Kidney capillary endothelial cell (primary cell): ENCODE results near the gene TLK1.
A peak's percentile ranks its signal among the peaks of the same experiment; 100 is the strongest.
"Not testable (repeated sequence)": the region's sequence is repeated elsewhere in the genome, so short reads cannot be mapped to it uniquely, and the experiment has no call there.

Experiments used
- DNase-seq: peaks from one replicate; pipeline ENCODE4 v3.0.0-alpha.2; 2018; ENCODE audit warnings: low spot score

Gene TLK1

DNA sequence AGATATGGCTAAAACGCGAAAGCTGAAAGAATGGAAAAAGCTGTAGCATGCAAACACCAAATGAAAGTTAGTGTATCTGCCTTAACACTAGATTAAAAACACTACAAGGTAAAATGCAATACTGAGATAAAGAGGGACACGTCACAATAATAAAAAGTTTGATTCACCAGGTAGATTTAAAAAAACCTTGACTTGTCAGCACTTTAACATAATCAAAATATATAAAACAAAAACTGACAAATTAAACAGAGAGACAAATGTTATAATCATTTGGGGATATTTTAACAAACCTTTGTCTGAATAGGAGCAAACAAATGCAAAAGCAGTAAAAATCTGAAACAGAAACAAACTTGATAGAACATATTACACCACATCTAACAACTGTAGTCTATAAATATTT, 18.3 kb downstream of the TLK1 start:
- DNase-seq: no peak

DNA sequence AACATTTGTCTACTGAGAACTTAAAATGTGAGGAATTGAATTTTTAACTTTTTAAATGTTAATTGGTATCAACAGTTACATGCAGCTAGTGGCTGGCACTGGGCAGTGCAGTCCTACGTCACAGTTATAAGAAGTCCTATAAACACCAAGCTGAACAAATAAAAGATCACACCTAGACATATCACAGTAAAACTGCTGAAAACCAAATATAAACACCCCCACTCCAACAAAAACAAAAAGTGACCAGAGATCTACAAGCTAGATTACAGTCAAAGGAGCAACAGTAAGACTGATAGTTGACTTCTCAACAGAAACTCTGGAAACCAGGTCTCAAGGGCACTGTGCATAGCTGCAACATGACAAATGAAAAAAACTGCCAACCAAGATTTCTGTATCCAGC, 19.4 kb downstream of the TLK1 start:
- DNase-seq: no peak

DNA sequence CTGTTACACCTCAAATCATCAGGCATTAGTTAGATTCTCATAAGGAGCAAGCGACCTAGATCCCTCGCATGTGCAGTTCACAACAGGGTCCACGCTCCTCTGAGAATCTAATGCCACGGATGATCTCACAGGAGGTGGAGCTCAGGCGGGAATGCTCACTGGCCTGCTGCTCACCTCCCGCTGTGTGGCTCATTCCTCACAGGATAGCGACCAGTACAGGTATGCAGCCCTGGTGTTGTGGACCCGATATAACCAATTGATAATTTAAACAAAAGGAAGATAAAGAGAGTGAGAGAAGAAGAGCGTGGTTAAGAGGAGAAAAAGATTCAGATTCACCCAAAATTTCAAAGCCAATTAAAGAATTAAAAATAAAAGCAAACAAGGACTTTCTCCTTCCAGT, 20.8 kb downstream of the TLK1 start:
- no peak for DNase-seq

DNA sequence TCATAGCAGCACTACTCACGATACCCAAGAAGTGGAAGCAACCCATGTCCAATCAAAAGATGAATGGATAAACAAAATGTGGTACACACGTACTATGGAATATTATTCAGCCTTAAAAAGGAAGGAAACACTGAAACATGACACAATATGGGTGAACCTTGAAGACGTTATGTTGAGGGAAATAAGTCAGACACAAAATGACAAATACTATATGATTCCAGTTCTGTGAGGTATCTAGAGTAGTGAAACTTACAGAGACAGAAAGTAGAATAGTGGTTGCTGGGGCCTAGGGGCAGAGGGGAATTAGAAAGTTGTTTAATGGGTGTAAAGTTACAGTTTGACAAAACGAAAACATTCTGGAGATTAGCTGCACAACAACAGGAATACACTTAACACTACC, 24.7 kb downstream of the TLK1 start:
- no peak for DNase-seq

DNA sequence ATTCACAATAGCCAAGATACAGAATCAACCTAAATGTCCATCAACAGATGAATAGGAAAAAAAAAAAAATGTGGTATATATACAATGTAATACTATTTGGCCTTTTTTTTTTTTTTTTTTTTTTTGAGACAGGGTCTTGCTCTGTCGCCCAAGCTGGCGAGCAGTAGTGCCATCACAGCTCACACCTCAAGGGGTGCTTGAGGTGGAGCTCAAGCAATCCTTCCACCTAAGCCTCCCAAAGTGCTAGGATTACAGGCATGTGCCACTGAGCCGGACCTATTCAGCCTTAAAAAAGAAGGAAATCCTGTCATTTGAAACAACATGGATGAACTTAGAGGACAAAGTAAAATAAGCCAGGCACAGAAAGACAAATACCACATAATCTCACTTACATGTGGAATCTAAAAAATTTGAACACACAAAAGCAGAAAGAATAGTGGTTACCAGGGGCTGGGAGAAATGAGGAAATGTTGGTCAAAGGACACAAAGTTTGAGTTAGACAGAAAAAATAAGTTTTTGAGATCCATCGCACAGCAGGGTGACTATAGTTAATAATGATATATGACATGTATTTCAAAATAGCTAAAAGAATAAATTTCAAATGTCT, 26.0 kb downstream of the TLK1 start:
- DNase-seq: no peak

DNA sequence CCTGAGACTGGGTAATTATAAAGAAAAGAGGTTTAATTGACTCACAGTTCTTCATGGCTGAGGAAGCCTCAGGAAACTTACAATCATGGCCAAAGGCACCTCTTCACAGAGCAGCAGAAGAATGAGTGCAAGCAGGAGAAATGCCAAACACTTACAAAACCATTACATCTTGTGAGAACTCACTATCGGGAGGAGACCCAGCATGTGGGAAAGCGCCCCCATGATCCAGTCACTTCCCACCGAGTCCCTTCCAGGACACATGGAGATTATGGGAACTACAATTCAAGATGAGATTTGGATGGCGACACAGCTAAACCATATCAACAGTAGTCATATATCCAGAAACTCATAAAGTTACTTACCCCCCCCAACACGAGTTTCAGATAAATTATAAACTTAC, 28.6 kb downstream of the TLK1 start:
- DNase-seq: no peak

DNA sequence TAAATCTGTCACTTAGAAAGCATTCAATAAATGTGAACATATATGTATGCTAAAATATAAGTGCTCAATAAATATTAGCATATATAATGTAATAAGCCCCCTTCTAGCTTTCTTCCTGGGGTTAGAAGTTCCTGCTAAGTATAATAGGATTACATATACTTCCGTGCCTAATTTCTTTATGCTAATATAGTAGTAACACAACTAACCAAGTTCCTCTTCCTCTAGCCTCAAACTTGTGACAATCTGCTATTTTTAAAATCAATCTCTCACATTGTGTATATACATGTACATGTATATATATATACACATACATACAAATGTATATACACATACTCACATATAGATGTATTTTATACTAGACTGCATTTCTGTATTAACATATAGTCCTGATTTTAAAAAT, 32.2 kb downstream of the TLK1 start:
- no peak for DNase-seq

DNA sequence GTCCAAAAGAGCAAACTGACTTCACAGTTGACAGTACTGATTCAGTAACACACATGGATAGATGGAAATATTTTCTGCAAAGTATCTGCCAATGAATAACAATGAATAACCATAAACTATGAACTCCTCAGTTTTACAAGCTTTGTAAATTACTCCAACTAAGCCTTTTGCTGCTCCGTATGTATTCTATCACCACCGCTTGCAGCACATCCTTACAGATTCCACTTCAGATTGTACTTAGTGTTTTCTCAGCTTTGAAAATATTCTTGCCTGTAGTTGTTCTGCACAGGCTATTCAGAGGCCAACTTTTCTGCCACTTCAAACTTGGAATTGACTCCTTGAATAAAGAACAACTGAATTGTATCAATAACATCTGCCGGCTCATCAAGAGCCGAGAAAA, 36.2 kb downstream of the TLK1 start:
- DNase-seq: no peak

DNA sequence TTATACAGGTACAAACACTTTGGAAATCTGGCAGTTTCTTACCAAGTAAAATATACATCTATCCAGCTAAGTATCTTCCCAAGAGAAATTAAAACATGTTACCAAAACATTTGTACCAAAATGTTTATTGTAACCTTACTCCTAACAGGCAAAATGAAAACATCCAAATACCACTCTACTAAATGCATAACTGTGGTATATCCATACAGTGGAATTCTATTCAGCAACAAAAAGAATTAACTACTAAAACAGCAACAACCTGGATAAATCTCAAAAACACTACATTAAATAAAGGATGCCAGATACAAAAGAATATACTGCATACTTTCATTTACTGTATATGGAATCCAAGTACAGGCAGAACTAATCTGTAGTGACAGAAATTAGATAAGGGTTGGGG, 51.1 kb downstream of the TLK1 start:
- no peak for DNase-seq

DNA sequence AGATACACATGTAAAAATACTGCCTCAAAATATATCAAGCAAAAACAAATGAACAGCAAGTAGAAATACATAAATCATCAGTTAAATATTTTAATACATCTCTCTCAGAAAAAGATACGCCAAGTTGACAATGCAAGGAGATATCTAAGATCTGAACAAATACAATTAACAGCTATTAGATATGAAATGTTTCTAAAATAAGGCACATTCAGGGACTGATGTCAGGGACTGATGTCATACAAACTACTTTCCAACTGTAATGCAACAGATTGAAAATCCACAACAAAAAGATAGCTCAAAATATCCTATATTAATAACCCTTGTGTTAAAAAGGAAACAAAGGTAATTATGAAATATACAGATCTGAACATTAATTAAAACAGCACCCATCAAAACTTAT, 51.7 kb downstream of the TLK1 start:
- no peak for DNase-seq

DNA sequence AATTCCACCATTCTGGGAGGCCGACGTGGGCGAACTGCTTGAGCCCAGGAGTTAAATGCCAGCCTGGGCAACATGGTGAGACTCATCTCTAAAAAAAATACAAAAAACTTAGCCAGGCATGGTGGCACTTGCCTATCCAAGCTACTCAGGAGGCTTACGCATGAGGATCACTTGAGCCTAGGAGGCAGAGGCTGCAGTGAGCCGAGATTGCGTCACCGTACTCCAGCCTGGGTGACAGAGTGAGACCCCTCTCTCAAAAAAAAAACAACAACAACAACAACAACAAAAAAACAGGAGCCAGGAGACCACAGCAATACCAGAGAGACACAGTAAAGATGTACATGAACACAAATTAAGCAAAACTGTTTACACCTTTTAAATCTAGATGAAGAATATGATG, 52.9 kb downstream of the TLK1 start:
- no peak for DNase-seq

DNA sequence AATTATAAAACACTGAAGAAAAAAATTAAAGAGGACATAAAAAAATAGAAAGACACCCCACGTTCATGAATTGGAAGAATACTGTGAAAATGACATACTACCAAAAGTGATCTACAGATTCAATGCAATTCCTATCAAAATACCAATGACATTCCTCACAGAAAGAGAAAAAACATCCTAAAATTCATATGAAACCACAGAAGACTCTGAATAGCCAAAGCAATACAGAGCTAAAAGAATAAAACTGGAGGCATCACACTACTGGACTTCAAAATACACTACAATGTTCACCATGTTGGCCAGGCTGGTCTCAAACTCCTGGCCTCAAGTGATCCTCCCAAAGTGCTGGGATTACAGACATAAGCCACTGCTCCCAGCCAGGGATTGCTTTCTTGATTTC, 56.3 kb downstream of the TLK1 start:
- DNase-seq: no peak

DNA sequence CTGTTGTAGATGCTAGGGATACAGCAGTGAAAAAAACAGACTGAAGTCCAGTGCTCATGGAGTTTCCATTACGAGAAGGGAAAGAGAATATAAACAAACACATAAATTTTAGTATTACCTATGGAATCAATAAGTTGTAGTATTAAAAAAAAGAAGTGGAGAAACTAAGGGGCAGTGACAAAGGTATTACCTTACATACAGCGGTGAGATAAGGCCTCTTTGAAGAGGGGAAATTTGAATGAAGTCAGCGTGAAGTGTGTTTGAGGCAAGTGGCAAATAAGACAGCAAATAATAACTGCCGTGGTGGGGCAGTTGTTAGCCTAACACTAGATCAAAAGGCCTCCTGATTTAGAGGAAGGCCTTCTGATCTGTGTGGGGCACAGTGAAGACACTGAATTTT, 57.9 kb downstream of the TLK1 start:
- no peak for DNase-seq

DNA sequence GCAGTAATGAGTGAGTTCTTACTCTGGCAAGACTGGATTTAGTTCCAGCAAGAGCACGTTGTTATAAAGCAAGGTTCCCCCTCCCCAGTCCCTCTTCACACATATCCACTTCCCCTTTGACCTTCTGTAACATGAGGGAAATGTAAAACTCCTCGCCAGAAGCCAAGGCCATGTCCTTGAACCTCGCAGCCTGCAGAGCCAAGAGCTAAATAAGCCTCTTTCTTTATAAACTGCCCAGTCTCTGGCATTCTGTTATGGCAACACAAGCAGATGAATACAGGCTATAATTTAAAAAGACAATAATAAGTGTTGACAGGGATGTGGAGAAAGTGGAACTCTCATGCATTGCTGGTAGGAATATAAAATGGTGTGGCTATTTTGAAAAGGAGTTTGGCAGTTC, 60.3 kb downstream of the TLK1 start:
- no peak for DNase-seq

DNA sequence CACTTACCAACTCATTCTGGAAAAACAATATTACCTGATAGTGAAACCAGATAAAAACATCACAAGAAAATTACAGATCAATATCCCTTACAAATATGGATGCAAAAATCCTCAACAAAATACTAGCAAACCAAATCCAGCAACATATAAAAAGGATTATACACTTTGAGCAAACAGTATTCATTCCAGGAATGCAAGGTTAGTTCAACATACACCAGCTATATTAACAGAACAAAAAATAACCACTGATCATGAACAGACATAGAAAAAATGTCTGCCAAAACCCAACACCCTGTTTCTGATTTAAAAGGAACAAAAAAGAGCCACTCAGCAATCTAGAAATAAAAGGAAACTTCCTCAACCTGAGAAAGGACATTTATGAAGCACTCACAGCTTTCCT, 62.1 kb downstream of the TLK1 start:
- DNase-seq: no peak

DNA sequence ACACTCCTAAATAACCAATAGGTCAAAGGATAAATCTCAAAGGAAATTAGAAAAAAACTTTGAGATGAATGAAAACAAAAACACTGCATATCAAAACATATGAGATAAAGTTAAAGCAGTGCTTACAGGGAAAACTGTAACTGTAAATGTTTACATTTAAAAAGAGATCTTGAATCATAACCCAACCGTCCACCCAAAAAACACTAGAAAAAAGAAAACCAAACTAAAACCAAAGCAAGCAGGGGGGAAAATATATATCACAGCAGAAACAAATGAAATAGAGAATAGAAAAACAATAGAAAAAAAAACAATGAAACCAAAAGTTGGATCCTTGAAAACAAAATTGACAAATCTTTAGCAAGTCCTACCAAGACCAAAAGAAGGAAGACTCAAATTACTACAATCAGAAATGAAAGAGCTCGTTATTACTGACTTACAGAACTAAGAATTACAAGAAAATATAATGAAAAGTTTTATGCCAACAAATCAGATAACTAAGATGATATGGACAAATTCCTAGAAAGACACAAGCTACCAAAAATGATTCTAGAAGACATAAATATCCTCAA, 65.6 kb downstream of the TLK1 start:
- no peak for DNase-seq

DNA sequence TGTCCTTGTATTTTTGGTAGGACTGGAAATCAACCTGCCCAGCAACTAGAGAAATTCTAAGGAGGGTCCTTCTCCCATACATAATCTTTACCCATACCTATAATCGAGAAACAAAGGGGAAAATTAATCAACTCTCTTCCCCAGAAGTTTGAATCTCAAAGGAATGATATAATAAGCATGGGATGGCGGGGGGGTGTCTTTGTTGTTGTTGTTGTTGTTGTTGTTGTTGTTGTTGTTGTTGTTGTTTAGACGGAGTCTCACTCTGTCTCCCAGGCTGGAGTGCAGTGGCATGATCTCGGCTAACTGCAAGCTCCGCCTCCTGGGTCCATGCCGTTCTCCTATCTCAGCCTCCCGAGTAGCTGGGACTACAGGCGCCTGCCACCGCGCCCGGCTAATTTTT, 69.2 kb downstream of the TLK1 start:
- DNase-seq: not testable (repeated sequence)

DNA sequence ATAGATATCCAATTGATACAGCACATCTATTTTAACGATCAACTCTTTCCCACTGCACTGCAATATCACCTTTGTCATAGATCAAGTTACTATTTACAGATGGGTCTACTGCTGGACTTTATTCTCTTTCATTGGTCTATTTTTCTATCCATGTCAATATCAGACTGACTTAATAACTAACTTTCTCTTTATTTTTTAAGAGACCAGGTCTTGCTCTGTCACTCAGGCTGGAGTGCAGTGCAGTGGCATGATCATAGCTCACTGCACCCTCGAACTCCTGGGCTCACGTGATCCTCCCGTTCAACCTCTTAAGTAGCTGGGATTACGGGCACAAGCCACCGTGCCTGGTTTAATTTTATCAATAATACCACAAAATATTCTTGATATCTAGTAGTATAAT, 71.2 kb downstream of the TLK1 start:
- DNase-seq: no peak

DNA sequence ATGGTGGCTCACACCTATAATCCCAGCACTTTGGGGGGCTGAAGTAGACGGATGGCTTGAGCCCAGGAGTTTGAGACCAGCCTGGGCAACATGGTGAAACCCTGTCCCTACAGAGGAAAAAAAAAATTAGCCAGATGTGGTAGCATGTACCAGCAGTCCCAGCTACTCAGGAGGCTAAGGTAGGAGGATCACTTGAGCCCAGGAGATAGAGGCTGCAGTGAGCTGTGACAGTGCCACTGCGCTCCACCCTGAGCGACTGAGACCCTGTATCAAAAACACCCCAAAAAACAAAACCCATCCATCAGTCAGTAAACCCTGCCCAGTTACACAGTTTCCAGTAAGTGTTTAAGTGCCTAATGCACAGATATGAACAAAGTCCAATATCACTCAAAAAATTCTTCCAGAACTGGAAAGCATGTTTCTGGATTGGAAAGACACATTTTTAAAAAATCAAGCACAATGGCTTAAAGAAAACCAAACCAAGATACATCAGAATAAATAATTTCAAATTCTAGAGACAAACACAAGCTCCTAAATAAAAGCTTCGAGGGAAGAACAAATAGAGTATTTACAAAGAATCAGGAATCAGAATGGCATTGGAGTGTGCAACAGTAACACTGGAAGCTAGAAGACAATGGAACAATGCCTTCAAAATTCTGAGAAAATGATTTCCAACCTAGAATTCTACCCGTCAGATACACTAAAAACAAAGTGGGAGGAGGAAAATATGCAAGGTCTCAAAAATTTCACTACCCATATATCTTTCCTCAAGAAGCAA, 72.4 kb downstream of the TLK1 start:
- DNase-seq: no peak

DNA sequence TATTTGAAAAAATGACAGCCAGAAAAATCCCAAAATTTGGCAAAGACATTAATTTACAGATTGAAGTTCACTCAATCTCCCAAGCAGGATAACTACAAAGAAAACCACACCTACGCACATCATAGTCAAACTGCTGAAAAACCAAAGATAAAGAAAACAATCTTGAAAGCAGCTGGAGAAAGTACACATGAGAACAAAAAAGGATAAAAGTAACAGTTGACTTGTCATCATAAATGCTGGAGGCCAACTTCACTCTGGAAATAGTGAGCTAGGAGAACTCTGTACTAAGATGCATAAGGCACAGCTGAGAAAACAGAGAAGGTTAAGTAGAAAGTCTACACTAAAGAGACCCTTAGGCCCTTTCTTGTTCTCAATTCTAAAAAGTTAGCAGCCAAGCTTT, 73.1 kb downstream of the TLK1 start:
- no peak for DNase-seq

DNA sequence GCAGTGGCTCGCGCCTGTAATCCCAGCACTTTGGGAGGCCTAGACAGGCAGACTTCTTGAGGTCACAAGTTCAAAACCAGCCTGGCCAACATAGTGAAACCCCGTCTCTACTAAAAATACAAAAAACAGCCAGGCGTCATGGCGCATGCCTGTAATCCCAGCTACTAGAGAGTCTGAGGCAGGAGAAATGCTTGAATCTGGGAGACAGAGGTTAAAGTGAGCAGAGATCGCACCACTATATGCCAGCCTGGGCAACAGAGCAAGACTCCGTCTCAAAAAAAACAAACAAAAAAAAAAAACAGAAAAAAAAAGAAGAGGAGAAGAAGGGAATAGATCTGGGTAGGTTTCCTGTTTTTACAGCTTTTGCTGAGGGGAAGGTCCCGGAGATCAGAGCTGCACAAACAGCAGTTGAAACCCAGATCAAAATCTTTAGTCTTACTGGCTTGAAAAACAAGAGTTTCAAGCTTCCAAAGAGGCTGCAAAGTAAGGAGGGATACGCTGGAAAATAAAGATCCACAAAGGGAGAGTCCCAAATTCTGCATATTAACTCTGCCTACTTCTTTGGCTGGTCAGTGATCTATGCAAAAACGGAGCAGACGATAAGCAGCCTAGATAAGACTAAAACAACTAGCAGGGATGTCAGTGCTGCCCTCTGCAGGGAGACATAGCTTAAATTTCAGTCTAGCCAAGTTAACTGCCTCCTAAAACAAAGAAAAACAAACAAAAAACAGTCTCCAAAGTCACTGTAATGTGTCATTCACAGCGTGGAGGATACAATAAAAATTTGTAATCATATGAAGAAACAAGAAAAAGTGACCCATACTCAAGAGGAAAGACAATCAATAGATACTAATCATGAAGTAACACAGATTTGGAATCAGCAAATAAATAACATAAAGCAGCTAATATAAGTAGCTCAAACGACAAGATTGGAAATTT, 74.1 kb downstream of the TLK1 start:
- DNase-seq: peak; percentile 51

DNA sequence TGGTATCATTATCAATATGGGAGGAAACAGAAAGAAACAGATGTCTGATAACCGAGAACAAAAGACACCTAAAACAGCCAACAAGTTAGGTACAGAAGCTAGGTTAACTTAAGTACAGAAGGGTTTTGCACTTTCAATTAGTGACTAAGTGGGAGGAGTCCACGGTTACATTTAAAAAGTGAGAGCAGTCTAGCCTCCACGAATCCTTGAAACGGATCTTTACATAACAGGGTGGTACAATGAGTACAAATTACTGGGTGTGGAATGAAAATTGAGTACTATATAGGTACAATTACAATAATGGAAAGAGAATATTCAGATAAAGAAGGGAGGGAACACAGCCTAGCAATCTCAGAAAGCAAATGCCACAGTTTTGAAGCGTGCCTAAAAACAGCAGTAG, 76.6 kb downstream of the TLK1 start:
- DNase-seq: no peak

DNA sequence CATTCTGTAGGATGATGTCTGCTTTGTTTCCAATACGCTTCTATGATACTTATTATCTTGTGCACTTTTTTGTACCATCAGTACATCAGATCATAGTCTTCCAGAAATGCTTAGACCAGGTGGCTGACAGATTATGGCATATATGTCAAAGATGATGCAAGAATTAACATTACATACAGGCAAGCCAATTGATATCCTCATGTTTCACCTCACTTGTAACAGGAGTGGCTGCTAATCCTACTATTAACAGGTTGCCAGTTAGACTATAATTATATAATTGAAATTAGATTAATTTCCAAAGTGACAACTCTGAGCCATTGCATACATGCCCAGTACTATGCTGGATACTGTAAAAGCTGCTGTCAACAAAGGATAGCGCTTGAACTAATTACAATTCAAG, 77.2 kb downstream of the TLK1 start:
- no peak for DNase-seq
